ENCODE data around the gene LASP1.

DNA sequence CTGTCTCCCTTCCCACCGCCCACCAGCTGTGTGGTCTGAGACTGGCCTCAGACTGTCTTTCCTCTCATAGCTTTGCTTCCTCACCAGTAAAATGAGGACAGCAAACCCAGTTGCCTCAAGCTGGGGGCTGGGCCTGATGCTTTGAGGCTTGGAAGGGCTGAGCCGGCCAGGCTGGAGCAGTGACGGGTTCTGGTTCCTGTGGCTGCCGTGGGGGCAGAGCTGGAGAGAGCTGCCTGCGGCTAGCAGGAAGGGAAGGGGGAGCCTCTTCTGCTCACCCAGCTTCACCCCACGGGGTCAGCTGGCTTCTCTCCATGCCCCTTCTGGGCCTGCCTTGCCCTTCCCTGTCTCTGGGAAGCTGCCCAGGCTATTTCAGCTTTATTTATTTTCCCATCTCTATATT is 23.7 kb downstream of the LASP1 start:
- TF ChIP-seq POLR2A (IDR thresholded peaks at IDR 0.05) (no peak), EP300 (IDR thresholded peaks at IDR 0.05) (no peak)
- TF ChIP-seq, protein P1, sequence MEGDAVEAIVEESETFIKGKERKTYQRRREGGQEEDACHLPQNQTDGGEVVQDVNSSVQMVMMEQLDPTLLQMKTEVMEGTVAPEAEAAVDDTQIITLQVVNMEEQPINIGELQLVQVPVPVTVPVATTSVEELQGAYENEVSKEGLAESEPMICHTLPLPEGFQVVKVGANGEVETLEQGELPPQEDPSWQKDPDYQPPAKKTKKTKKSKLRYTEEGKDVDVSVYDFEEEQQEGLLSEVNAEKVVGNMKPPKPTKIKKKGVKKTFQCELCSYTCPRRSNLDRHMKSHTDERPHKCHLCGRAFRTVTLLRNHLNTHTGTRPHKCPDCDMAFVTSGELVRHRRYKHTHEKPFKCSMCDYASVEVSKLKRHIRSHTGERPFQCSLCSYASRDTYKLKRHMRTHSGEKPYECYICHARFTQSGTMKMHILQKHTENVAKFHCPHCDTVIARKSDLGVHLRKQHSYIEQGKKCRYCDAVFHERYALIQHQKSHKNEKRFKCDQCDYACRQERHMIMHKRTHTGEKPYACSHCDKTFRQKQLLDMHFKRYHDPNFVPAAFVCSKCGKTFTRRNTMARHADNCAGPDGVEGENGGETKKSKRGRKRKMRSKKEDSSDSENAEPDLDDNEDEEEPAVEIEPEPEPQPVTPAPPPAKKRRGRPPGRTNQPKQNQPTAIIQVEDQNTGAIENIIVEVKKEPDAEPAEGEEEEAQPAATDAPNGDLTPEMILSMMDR (IDR thresholded peaks at IDR 0.05) = no peak
